Measurements from ENCODE around the gene FADS6. TPM values are rescaled to one million over a fixed set of nuclear protein-coding genes. Genes with fewer than 3 reads are reported as not detected.

The FADS6 gene
- total and polyA plus RNA-seq, 2 donors (not counting 3 experiments of a cell fraction or from before 2014, with no cell fraction given) = not detected

GRCh38 chr17:74836191-74836590, 57.2 kb downstream of the FADS6 start:
- Histone ChIP-seq H3K36me3 (ENCODE audit: control insufficient read depth in 2 of 2, extremely low read depth in 1 of 2, insufficient read depth in 2 of 2, low read length in 2 of 2) (no peaks in the 10 kb centered on the region), H2AFZ (ENCODE audit: low read depth, low read length) (no peak overlapping the region), H3K9me3 (replicated peaks; ENCODE audit: control insufficient read depth, insufficient read depth, low read length) (no peaks in the 10 kb centered on the region), H3K9me1 (replicated peaks; ENCODE audit: control insufficient read depth, extremely low read depth, insufficient read depth, low read length) (no peaks in the 10 kb centered on the region), H3K27me3 (ENCODE audit: control insufficient read depth in 2 of 2, insufficient read depth in 2 of 2, low read length in 2 of 2) (no peaks in the 10 kb centered on the region), H3K9ac (replicated peaks; ENCODE audit: extremely low read depth, insufficient read depth, low read length) (no peak overlapping the region), H4K20me1 (replicated peaks; ENCODE audit: control insufficient read depth, extremely low read depth, insufficient read depth, low read length) (no peaks in the 10 kb centered on the region), H3K4me1 (ENCODE audit: control insufficient read depth, extremely low read depth, insufficient read depth, low read length) (no peaks in the 10 kb centered on the region), H3K4me3 (replicated peaks in 1 of 3; ENCODE audit: insufficient read depth in 1 of 3, low read depth in 1 of 3, low read length in 3 of 3) (no peak overlapping the region), H3K4me2 (ENCODE audit: insufficient read depth, low read length) (no peak overlapping the region), H3K79me2 (ENCODE audit: control insufficient read depth, insufficient read depth, low read length) (no peaks in the 10 kb centered on the region), H3K27ac (ENCODE audit: insufficient read depth, low read depth, low read length) (no peak overlapping the region)
- no peak for TF ChIP-seq MAX (IDR thresholded peaks at IDR 0.05; ENCODE audit: insufficient read depth, insufficient read length)
- no peak for TF ChIP-seq GATA2 (IDR thresholded peaks at IDR 0.05; ENCODE audit: insufficient read depth, insufficient read length, low read depth, low read length)
- no peak for TF ChIP-seq FOS (IDR thresholded peaks at IDR 0.05; ENCODE audit: borderline replicate concordance, insufficient read depth, low read length)
- no TSS peak for BruUV-seq (replicated peaks)
- dilution Hi-C loops (cut with MboI; ENCODE audit: extremely low pct_ligation_motif_present, low sequenced_read_pairs) (no loop called here), intact Hi-C loops (cut with micrococcal nuclease) (no loop called here)
- ChIA-PET CTCF (no interaction called here), POLR2A (no interaction called here)
- FAIRE-seq = no peak
- DNase-seq (ENCODE audit: low read depth, low spot score) = no peak

GRCh38 chr17:74833501-74834377, 59.7 kb downstream of the FADS6 start:
- Histone ChIP-seq H3K27ac (ENCODE audit: insufficient read depth, low read depth, low read length) (no peak overlapping the region), H3K9me3 (replicated peaks; ENCODE audit: control insufficient read depth, insufficient read depth, low read length) (no peaks in the 10 kb centered on the region), H2AFZ (ENCODE audit: low read depth, low read length) (no peak overlapping the region), H3K4me3 (replicated peaks in 1 of 3; ENCODE audit: insufficient read depth in 1 of 3, low read depth in 1 of 3, low read length in 3 of 3) (no peak overlapping the region), H3K79me2 (ENCODE audit: control insufficient read depth, insufficient read depth, low read length) (no peaks in the 10 kb centered on the region), H3K36me3 (ENCODE audit: control insufficient read depth in 2 of 2, extremely low read depth in 1 of 2, insufficient read depth in 2 of 2, low read length in 2 of 2) (no peaks in the 10 kb centered on the region), H3K4me2 (ENCODE audit: insufficient read depth, low read length) (no peak overlapping the region), H3K27me3 (ENCODE audit: control insufficient read depth in 2 of 2, insufficient read depth in 2 of 2, low read length in 2 of 2) (no peaks in the 10 kb centered on the region), H3K9ac (replicated peaks; ENCODE audit: extremely low read depth, insufficient read depth, low read length) (no peak overlapping the region), H3K9me1 (replicated peaks; ENCODE audit: control insufficient read depth, extremely low read depth, insufficient read depth, low read length) (no peaks in the 10 kb centered on the region), H4K20me1 (replicated peaks; ENCODE audit: control insufficient read depth, extremely low read depth, insufficient read depth, low read length) (no peaks in the 10 kb centered on the region), H3K4me1 (ENCODE audit: control insufficient read depth, extremely low read depth, insufficient read depth, low read length) (no peaks in the 10 kb centered on the region)
- dilution Hi-C loops (cut with MboI; ENCODE audit: extremely low pct_ligation_motif_present, low sequenced_read_pairs) (no loop called here), intact Hi-C loops (cut with micrococcal nuclease) (no loop called here)
- FAIRE-seq (no peak), DNase-seq (ENCODE audit: low read depth, low spot score) (no peak)
- ChIA-PET POLR2A (no interaction called here), CTCF (interaction anchor here (1.2 to 2.5 kb wide), 2 partner anchors 9 to 27 kb away, joined by 4 to 15 read pairs; no protein-coding TSS in a partner anchor)
- no peak for TF ChIP-seq CTCF (IDR thresholded peaks at IDR 0.05; ENCODE audit: extremely low read depth in 1 of 2, insufficient read depth in 1 of 2, low read depth in 1 of 2, low read length in 2 of 2)
- TF ChIP-seq MAX (IDR thresholded peaks at IDR 0.05; ENCODE audit: insufficient read depth, insufficient read length) = no peak
- no peak for TF ChIP-seq POLR2A (IDR thresholded peaks at IDR 0.05; ENCODE audit: low read depth, low read length)
- no peak for TF ChIP-seq FOS (IDR thresholded peaks at IDR 0.05; ENCODE audit: borderline replicate concordance, insufficient read depth, low read length)
- TF ChIP-seq JUN (IDR thresholded peaks at IDR 0.05; ENCODE audit: borderline replicate concordance, insufficient read depth, insufficient read length, low read depth) = no peak
- no TSS peak for BruUV-seq (replicated peaks)

All from endothelial cell of umbilical vein (primary cell).